GM13976 (cell line): ENCODE data around the gene PDE4D.

Source experiments
- DNase-seq: peaks from one replicate; pipeline ENCODE4 v3.0.0; 2012; ENCODE audit warnings: low spot score
- in situ Hi-C: fragments of 300-500 bp; cut with MboI; formaldehyde crosslinking; loops from one replicate; pipeline ENCODE4 v1.12.0; 2022; ENCODE audit warnings: low sequenced_read_pairs, mixed read lengths, inconsistent platforms; ENCODE audit not compliant: unreplicated experiment
- TF ChIP-seq, protein P1 (sequence below): IDR thresholded peaks from 2 replicates; pipeline ENCODE4 v1.5.1; 2012; ENCODE audit warnings: borderline replicate concordance, mild to moderate bottlenecking; ENCODE audit not compliant: insufficient read depth; ENCODE audit errors: extremely low read depth, missing control alignments, control extremely low read depth

The PDE4D gene

DNA sequence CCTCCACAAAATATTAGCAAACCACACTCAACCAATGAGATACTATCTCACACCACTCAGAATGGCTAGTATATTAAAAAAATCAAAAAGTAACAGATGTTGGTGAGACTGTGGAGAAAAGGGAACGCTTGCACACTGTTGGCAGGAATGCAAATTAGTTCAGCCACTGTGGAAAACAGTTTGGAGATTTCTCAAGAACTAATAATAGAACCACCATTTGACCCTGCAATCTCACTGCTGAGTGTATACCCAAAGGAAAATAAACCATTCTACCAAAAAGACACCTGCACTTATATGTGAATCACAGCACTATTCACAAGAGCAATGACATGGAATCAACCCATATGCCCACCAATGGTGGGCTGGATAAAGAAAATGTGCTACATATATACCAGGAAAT is 393.5 kb downstream of the PDE4D start:
- TF ChIP-seq, protein P1, sequence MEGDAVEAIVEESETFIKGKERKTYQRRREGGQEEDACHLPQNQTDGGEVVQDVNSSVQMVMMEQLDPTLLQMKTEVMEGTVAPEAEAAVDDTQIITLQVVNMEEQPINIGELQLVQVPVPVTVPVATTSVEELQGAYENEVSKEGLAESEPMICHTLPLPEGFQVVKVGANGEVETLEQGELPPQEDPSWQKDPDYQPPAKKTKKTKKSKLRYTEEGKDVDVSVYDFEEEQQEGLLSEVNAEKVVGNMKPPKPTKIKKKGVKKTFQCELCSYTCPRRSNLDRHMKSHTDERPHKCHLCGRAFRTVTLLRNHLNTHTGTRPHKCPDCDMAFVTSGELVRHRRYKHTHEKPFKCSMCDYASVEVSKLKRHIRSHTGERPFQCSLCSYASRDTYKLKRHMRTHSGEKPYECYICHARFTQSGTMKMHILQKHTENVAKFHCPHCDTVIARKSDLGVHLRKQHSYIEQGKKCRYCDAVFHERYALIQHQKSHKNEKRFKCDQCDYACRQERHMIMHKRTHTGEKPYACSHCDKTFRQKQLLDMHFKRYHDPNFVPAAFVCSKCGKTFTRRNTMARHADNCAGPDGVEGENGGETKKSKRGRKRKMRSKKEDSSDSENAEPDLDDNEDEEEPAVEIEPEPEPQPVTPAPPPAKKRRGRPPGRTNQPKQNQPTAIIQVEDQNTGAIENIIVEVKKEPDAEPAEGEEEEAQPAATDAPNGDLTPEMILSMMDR, result no peak
- in situ Hi-C loops, result no loop called here
- no peak for DNase-seq

GRCh38 chr5:59497207-59497606 is 396.3 kb downstream of the PDE4D start:
- in situ Hi-C loops, result no loop called here
- DNase-seq, result no peak
- TF ChIP-seq, protein P1, result no peak

GRCh38 chr5:59496524-59497134 is 396.9 kb downstream of the PDE4D start:
- DNase-seq, result no peak
- in situ Hi-C loops, result no loop called here
- TF ChIP-seq, protein P1, result no peak

DNA sequence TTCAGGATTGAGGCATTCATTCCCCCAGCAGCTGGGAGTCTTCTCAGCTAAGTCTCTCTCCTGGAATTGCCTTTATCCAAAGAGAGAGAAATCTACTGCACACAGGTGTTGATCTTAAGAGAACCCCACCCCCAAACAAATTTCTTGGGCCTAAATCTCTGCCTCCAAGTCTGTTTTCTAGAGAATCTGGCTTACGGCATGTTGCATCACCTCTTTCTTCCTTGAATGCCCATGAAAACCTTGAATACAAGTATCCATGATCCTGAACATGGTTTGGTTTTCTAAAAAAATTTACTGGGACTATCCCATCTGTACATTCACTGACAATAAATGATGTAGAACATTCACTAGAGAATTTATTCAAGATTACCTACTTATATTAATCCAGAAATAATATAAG is 401.6 kb downstream of the PDE4D start:
- no peak for DNase-seq
- in situ Hi-C loops, result no loop called here
- TF ChIP-seq, protein P1, result no peak

GRCh38 chr5:59489551-59489950 is 404.0 kb downstream of the PDE4D start:
- no peak for DNase-seq
- TF ChIP-seq, protein P1, result no peak
- in situ Hi-C loops, result no loop called here

GRCh38 chr5:59487772-59488729 is 405.5 kb downstream of the PDE4D start:
- in situ Hi-C loops, result no loop called here
- no peak for DNase-seq
- TF ChIP-seq, protein P1, result no peak
